Astrocyte of the cerebellum (primary cell): Measurements from ENCODE around the gene CHCHD10.

Experiments used
- DNase-seq: peaks from one replicate; pipeline ENCODE4 v3.0.0-alpha.2; 2011; ENCODE audit warnings: low read depth
- H3K4me3 ChIP-seq: 2 replicates; pipeline ENCODE4 v1.5.1; 2011; ENCODE audit warnings: mild to moderate bottlenecking, low read depth, low read length, moderate library complexity
- in situ Hi-C: cut with HindIII; loops from 2 replicates; pipeline ENCODE4 v1.10.0; 2017; ENCODE audit warnings: low sequenced_read_pairs
- TF ChIP-seq, protein P1 (sequence below): IDR thresholded peaks from 2 replicates; pipeline ENCODE4 v1.5.1; 2012; ENCODE audit warnings: low read length, low read depth, moderate library complexity, mild to moderate bottlenecking; ENCODE audit errors: missing control alignments

CHCHD10 gene

DNA sequence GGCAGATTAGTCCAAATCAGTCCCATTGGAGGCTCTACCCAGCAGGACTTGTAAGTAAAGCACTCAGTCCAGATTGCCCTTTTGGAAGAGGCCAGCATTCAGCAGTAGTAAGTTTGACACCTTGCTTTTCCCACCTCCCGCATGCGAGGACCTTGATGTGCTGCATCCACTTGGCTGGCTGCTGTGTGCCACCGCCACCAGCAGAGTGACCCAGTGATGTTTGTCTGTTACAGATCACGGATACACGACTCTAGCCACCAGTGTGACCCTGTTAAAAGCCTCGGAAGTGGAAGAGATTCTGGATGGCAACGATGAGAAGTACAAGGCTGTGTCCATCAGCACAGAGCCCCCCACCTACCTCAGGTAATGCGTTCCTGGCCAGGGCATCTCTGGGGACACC lies 25.6 kb upstream of the CHCHD10 start:
- H3K4me3 ChIP-seq: no peak overlapping the region
- TF ChIP-seq, protein P1, sequence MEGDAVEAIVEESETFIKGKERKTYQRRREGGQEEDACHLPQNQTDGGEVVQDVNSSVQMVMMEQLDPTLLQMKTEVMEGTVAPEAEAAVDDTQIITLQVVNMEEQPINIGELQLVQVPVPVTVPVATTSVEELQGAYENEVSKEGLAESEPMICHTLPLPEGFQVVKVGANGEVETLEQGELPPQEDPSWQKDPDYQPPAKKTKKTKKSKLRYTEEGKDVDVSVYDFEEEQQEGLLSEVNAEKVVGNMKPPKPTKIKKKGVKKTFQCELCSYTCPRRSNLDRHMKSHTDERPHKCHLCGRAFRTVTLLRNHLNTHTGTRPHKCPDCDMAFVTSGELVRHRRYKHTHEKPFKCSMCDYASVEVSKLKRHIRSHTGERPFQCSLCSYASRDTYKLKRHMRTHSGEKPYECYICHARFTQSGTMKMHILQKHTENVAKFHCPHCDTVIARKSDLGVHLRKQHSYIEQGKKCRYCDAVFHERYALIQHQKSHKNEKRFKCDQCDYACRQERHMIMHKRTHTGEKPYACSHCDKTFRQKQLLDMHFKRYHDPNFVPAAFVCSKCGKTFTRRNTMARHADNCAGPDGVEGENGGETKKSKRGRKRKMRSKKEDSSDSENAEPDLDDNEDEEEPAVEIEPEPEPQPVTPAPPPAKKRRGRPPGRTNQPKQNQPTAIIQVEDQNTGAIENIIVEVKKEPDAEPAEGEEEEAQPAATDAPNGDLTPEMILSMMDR: no peak
- in situ Hi-C loops: no loop called here
- no peak for DNase-seq

- in situ Hi-C loops: no loop called here
- TF ChIP-seq, protein P1: no peak
- DNase-seq: no peak
- no peak overlapping the region for H3K4me3 ChIP-seq
These were observed 24.2 kb upstream of the CHCHD10 start for GRCh38 chr22:23791738-23792645.

GRCh38 chr22:23790819-23791737 lies 23.3 kb upstream of the CHCHD10 start:
- DNase-seq: no peak
- TF ChIP-seq, protein P1: no peak
- in situ Hi-C loops: no loop called here

GRCh38 chr22:23789638-23790037 lies 21.9 kb upstream of the CHCHD10 start:
- in situ Hi-C loops: no loop called here
- no peak for DNase-seq

More at GRCh38 chr22:23790819-23791737, 23.3 kb upstream of the CHCHD10 start:
- H3K4me3 ChIP-seq: no peak overlapping the region

DNA sequence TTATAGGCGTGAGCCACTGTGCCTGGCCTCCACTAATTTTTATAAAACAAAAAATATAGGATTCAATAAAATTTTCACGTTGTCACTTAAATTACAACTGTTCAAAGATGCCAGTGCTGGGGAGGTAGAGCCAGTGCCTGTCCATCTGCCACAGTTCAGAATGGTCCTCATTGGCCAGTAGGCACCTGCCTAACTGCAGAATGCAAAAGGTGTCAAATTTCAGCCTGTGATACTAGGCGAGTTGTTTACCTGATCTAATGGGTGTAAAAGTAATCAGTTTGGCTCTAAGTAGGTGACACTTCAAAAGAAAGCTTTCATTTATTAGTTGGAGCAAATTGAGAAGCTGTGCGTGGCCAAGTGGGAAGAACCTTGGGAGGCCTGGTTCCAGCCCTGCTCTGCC lies 21.3 kb upstream of the CHCHD10 start:
- no peak overlapping the region for H3K4me3 ChIP-seq
- TF ChIP-seq, protein P1: no peak
- in situ Hi-C loops: no loop called here
- DNase-seq: no peak

More at GRCh38 chr22:23789638-23790037, 21.9 kb upstream of the CHCHD10 start:
- TF ChIP-seq, protein P1: no peak
- H3K4me3 ChIP-seq: no peak overlapping the region

DNA sequence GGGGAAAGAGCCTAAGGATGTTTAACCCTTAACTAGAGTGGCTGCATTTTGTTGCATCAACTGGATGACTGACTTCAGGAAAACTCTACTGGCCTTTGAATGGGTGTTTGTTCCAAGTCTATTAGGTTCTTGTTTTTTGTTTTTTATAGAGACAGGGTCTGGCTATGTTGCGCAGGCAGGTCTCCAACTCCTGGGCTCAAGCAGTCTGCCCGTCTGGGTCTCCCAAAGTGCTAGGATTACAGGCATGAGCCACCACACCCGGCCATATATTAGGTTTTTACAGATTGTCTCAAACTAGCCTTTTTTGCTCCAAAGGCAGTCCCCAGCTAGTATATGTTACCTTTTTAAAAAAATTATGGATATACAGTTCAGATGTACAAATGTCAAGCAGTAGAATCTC lies 20.1 kb upstream of the CHCHD10 start:
- TF ChIP-seq, protein P1: no peak
- H3K4me3 ChIP-seq: peak overlapping the region; percentile 86
- no peak for DNase-seq
- in situ Hi-C loops: no loop called here
